Germinal center (tissue), 1 donor: Measurements from ENCODE around the gene OCSTAMP.

Experiments used
- DNase-seq: peaks from one replicate; pipeline ENCODE4 v3.0.0; 2012; ENCODE audit warnings: mixed read lengths, low spot score

OCSTAMP gene, protein sequence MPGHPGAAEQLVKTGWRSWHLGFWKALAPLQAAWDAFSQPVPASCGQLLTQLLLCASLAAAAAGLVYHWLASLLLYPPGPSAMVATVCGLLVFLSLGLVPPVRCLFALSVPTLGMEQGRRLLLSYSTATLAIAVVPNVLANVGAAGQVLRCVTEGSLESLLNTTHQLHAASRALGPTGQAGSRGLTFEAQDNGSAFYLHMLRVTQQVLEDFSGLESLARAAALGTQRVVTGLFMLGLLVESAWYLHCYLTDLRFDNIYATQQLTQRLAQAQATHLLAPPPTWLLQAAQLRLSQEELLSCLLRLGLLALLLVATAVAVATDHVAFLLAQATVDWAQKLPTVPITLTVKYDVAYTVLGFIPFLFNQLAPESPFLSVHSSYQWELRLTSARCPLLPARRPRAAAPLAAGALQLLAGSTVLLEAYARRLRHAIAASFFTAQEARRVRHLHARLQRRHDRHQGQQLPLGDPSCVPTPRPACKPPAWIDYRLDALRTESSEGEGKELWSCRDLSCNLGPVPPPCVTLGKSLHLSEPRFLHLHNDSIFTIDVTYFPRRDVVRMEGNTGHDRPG

DNA sequence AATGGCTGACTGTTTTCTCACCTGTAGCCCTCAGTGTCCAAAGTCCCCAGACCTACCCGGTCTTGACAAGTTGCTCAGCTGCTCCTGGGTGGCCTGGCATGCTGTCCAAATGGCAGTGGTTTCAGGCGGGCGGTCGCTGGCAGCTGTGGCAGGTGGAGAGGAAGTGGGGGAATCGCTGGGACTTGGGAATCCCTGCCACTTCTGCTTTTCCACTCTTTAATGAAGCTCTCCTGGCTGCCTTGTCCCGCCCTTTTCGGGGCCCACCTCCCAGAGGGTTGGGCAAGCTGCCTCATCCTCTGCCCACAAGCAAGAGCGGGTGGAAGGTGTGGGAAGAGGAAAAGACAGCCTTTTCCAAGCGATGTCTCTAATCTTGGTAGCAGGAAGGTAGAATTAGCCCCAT, at the start of gene OCSTAMP:
OCSTAMP (minus strand) TSS at position 194 of the 400 bp plus-strand sequence; CDS start at position 100, 94 bp downstream.
- no peak for DNase-seq

DNA sequence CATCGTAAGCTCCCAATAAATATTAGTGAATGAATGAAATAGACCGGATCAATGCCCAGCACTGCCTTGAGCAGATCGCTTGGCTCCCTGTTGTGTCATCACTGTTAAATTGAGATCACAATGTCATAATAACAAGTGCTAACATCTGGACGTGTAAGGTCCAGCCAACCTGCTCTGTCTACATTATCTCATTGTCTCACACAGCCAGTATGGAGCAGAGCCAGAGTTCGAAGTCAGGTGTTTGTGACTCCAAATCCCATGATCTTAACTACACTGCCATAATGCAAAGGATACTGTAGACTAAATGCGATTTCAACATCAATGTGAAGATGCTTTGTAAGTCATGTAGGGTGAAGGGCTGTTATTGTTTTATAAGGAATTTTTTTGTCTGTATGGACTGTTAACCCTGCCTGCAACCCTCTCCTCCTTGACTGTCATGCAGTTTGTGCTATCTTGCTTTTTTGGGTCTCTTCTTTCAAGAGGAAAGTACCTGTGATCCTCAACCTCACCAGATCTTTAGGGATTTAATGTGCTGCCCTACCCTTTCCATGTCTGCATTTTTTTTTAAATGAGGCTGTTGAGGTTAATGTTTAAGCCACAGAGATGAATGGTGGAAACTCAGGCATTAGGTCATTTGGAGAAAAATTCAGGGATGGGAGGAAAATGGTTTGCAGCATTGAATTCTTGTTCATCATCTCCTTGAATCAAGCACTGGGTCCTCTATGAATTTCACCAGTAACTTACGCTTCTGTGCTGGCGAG, 49.0 kb upstream of the OCSTAMP start:
- DNase-seq, result no peak

DNA sequence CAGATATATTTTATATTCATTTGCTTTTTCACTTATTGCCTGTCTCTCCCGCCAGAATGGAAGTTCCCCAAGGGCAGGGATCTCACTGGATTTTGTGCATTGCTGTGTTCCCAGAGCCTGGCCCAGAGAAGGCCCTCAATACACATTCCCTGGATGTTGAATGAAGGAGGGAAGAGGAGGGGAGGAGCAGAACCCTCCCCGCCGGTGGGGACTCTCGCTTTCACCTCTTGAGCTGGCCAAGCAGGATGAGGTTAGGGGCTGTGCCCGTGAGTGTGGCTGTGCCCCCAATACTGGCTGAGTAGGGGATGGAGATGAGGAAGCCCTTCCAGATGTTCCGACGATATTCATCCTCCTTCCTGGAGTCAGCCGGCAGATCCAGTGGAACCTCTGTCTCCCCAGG, 45.5 kb upstream of the OCSTAMP start:
- no peak for DNase-seq

DNA sequence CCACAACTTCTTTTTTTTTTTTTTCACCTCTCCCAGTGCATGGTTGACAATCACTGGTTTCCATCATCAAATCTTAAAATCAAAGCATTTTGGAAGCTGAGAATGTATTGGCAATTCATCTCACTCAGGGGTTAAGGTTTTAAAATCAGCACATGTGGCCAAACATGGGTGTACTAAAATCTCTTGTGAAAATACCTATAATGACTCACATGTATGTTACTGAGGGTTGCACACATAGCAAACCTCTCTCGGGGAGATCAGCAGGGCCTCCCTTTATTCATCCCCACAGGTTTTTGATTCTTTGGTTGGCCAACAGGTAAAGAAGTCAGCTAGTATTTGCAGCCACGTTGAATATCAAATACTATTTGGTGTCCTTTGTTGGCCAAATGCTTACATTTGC, 44.3 kb upstream of the OCSTAMP start:
- DNase-seq, result no peak

DNA sequence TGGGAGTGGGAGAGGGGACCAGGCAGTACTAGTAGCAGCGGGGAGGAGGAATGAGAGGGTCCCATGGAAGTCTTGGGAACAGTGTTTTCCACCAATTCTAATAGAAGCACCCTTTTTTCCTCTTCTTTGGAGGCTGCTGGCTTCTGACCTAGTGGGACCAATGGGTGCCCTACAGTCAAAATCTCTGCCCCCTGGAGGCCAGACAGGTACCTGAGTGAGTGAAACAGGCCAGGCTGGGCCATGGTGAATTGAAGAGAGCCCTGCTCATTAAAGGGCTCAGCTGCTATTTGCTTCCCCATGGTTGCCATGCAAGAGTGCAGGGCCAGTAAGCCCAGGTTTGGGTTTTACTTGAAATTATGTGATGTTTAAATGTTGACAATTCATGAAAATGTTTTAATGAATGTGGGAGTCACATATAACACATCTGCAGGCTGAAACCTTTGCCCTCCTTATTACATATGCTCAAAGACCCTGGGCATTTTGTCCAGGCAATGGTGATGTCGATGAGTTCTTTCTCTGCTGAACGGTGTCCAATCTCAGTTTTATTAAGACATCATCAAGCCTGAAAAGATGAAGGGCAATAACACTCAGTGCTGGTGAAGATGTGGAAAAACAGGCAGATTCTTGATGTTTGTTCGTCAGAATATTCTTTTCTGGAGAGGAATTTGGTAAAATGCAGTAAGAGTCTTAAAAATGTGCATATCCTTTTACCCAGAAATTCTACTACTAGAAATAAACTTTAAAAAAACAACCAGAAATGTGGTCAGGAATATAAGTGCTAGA, 42.3 kb upstream of the OCSTAMP start:
- no peak for DNase-seq

DNA sequence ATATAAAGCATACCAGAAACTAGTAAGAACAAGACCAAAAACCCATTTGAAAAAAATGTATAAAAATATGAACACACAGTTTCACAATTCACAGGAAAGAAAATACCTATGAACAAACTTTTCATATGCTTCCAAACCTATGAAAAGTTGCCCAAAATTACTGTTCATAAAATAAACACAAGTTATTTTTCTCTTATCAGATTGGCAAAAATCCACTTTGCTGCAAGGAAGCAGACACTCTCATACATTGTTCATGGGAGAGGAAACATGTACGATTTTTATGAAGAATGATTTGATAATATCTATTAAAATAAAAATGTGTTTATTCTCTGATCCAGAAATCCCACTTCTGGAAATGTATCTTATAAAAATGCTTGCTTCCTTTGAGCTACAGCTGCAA, 40.0 kb upstream of the OCSTAMP start:
- DNase-seq, result no peak

DNA sequence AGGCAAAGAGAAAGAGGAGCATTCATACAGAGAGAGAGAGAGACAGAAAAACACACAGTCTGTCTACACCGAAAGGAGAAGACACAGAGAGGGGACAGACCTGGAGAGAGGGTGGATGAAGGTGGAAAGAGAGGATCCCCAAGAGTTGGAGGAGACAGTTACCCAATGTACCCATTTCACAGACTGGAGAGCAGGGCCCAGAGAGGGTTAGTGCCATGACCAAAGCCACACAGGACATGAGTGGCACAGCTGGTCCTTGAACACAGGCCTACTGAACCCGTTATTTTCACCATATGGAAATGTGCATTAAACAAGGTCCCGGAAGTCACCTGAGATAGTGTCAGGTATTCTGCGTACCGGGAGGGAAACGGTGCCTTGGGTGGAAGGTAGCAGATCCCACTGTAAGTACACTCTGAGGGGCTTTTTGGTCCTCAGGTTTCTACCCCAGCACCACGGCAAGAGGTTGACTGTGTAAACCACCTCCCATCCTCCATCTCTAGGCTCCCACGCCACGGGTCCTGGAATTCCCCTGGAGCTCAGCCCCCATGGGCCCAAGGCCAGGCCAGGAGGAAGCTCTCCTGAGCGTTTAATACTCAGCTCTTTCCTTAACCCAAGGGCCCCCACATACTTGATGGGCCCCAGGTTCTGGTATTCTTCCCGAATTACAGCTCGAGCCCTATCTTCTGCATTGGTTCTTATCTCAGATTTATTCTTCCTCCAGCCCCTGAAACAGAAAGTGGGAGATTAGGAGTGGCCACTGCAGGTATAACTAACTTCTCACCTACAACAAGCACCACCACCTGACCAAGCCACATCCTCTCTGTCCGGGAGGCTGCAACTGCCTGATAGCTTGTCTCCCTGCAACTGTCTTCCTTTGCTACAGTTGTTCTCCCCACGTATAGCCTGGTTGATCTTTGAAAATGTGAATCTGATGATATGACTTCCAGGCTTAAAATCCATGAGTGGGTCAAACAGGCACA, 38.4 kb upstream of the OCSTAMP start:
- DNase-seq, result no peak

DNA sequence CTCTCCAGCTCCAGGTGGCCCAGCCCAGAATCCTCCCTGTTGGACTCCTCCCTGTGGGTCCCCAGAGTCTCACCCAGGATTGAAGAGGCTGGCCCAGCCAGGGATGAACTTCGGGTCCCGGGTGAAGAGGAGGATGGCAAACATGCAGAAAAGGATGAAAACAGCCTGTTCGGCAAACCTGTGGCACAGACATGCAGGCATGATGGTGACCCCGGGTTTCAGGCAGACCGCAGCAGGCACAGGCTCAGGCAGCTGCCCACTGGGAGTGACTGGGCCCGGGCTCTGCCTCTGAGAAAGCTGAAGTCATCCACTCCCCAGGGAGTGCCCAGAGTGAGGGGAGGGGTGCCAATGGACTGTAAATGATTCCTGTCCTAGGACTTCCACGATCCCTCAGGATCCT, 37.5 kb upstream of the OCSTAMP start:
- no peak for DNase-seq

DNA sequence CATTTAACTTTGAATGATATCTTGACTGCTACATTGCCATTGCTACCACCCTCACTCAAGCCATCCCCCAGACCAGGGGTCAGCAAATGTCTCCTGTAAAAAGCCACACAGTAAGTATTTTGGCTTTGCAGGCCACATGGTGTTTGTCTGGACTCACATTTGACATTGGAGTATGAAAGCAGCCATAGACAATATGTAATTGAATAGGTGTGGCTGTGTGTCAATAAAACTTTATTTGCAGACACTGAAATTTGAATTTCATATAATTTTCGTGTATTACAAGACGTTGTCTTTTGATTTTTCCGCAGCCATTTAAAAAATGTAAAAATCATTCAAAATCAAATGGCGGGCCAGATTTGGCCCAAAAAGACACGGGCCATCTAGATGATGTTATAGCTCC, 36.3 kb upstream of the OCSTAMP start:
- no peak for DNase-seq

DNA sequence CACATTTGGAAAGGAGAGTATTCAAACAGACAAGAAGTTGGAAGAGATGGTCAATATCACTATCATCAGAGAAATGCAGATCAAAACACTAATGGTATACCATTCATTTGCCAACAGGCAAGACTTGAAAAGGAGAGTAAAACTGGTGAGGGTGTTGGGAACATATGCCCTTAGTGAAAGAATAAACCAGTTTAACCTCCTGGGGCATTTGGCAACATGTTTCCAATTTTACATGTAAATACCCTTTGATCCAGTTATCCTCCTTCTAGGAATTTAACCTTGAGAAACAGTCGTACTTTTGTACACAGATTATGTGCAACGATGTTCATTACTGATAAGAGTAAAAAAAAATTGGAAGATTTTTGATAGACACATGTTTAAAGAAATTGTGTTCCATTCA, 34.1 kb upstream of the OCSTAMP start:
- no peak for DNase-seq

DNA sequence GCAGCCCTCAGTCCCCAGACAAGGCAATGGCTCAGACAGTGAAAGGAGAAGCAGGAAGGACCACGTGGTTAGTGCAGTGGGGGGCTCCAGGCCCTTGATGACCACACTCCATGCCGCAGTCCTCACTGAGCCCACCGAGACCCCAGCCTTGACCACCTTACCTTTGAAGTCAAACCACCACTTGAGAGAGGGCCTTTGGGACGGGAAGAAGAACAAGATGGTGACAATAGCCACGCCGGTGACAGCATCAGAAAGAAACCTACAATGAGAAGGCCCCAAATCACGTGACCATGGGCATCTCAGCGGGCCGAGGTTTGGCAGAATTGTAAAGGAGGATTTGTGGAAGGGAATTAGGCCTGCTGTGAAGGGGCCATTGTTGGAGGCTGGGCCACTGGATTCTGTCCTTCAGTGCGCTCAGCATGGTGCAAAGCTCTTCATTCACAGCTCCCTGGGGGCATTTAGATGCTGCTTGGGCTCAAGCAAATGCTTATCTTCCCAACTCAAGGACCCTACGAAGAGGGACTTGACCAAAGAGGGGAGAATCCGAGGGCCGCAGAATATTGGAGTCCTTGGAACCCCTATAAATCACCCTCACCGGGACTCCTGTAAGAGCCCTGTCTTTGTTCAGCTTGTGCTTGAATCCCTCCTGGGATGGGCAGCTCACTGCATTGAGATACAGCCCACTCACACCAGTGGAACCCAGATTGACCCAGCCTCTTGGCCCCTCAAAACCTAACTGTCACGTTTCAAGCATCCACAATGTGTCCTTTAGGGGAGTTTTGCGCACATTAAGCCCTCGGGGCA, 33.2 kb upstream of the OCSTAMP start:
- DNase-seq, result no peak

DNA sequence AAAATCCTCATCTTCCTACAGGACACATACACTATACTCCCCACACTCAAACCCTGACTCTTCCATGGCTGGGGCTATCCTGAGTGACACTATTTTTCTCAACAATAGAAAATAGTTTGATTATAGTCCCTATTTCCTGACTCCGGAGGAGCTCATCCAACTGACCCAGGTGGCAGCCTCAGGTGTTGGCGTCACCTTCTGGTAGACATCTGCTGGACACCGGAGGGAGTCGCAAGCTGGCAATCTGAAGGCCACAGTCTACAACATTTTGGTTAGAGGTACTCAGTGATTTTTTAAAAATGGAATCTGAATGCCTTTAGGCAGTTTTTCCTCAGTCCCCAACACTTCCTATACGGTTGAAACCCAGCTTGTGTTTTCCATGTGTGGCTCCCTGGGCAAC, 32.2 kb upstream of the OCSTAMP start:
- DNase-seq, result no peak

DNA sequence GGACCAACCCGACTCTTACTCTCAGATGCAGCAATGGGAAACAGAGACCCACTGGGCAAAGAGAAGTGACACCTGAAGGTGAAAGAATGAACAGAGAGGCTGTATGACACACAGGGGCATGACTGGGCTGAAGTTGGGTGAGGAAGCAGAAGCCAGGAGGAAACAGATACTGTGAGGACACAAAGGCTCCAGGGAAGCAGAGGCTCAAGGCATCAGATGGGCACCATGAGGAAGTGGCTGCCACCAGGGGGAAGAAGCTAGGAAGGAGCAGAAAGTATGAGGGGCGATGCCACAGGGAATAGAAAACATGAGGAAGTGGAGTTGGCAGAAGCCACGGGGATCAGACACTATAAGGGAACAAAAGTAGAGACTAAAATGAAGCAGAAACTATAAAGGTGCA, 30.9 kb upstream of the OCSTAMP start:
- DNase-seq, result no peak

DNA sequence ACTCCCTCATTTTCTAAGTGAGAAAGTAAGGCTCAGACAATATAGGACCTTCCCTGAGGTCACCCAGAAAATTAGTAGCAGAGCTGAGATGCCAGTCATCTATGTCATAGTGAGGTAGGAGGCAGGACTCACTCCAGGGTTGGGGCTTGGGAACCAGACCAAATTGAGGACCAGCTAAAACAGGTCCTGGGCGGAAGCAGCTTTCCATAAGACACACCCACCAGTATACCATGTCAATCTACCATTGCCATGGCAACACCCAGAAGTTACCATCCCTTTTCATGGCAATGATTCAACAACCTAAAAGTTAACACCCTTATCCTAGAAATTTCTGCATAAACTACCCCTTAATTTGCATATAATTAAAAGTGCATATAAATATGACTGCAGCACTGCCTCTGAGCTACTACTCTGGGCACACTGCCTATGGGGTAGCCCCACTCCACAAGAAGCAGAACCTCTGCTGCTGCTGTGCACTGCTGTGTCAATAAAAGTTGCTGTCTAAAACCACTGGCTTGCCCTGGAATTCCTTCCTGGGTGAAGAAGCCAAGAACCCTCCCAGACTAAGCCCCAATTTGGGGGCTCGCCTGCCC, 30.3 kb upstream of the OCSTAMP start:
- no peak for DNase-seq

DNA sequence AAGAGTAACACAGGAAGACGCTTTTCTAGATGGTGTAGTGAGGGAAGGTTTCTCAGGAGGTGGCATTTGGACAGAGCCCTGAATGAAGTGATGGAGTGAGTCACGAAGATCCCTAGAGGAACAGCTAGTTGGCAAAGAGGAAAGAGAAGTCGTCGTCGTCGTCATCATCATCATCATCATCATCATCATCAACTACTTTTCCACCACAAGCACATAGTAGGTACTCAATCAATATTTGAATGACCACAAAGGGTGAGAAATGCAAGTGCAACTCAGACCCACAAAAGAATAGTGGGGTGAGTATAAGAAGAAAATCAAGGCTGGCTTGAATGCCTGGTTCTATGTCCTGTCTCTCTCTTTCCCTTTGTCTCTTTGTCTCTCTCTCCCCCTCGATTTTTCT, 28.3 kb upstream of the OCSTAMP start:
- no peak for DNase-seq

DNA sequence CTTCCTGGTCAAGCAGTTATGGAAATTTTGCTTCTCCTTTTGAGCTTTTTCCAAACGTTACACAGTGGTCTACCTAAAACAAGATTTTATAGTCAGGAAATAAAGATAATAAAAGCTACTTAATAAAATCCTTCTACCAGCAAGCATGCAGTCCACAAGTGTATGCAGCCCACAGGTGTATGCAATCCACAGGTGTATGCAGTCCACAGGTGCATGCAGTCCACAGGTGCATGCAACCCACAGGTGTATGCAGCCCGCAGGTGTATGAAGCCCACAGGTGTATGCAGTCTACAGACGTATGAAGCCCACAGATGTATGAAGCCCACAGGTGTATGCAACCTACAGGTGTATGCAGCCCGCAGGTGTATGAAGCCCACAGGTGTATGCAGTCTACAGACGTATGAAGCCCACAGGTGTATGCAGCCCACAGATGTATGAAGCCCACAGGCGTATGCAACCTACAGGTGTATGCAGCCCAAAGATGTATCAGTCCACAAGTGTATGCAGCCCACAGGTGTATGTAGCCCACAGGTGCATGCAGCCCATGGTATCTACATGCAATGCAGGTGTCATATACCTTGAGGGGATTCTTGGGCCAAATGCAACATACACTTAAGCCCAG, 26.4 kb upstream of the OCSTAMP start:
- no peak for DNase-seq

DNA sequence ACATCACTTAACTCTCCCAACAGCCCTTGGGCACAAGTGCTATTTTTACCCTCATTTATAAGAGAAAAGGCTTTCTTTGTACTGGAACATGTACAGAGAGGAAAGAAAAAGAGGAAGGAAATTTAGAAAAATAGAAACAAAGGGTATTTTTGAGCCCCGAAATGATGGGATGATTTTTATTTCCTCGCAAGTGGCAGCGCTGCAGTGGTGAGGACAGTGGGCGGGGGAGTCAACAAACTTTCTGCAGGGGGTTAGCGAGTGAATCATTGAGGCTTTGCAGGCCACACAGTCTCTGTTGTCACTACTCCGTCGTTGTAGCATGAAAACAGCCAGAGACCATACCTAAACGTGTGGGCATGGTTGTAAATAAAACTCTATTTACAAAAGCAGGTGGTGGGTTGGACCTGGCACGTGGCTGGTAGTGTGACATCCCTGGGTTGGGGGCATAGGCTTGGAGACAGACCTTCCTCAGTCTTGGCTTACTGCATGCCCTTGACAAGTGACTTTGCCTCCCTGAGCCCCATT, 25.5 kb upstream of the OCSTAMP start:
- no peak for DNase-seq

DNA sequence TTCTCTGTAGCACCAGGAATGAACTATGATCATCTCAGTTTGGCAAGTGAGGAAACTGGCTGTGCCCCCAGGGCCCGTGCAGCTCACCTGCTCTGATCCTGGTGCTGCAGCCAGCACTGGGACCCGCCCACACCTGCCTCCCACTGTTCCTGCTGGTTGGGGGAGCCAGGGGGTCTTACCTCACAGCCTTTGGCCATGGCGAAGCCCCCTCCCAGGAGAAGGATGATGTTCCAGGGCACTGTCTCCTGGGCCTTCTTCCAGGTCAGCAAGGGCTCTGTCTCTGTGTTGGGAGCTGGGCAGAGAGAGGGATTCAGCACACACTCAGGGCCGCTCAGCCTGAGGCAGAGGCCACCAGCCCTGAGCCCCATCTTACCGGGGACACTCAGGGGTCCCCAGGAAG, 24.9 kb upstream of the OCSTAMP start:
- no peak for DNase-seq
